ENCODE results near the gene HCAR1. TPM values are rescaled to one million over a fixed set of nuclear protein-coding genes. Genes with fewer than 3 reads are reported as not detected.
"Not testable (repeated sequence)": the region's sequence is repeated elsewhere in the genome, so short reads cannot be mapped to it uniquely, and the experiment has no call there.

HCAR1 gene
- total and polyA plus RNA-seq, 12 donors, result 0.07 to 0.34 (median 0.14) TPM; not detected in 2

DNA sequence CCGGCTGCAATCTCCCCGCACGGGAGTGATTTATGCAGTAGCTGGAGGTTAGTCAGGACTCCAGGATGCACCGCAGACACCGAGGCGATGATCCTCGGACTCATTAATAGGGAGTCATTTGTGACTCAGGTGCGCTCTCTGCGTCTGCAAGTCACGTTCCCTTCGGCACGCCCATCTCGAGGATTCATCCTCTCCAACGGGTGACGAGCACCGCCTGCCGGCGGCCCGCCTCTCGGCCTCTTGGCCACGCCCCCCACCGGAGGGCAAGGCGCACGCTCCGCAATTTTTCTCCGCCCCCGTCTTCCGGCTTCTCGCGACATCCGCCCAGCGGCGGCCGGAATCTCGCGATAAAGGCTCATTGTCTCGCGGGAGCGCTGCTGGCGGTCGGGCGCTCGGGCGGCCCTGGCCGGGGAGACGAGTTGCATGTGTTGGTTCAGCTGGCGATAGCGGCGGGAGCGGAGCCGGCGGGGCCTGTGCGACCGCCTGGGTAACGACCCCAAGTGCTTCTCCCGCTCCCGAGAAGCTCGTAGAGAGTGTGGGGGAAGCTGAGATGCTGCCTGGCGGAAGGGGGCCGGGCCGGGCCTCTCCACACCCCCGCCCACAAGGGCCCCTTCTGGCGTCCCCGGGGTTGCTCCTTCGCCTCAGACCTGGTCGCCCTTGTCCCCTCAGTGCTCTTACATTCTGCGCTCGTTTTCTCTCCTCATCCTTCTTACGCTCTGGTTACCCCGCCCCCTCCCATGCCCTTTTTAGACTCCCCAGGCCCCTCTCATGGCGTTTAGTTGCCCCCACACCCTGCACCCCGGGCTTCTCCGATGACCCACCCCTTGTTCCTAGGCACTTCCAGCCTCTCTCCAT lies 22.0 kb upstream of the HCAR1 start, which contains the start of gene DENR:
Gene DENR (plus strand): TSS at position 361 of the 855 bp plus-strand sequence. CDS start 878 bp downstream, outside the sequence.
- peaks cover 9 to 10% of the 10 kb centered on the region in 2 donors for H3K4me1 ChIP-seq (replicated peaks in 1 of 2)
- H3K4me3 ChIP-seq, result peak within 1 kb of the TSS; percentile 45 to 85 (median 62)
- H3K27ac ChIP-seq, result peak within 1 kb of the TSS in 4 of 5 donors; percentile 72 to 94 (median 76)
- no peaks in the 10 kb centered on the region for H3K27me3 ChIP-seq
- peak; percentile 98 to 99 (median 99) for DNase-seq
- WGBS, 4 donors, result 0 to 1% (median 0%) methylated on average over 36 to 73 of the region's 73 CpGs
- intact Hi-C loops (cut with DNase I), result loop anchor here in 1 of 2 donors (5.0 kb wide), 1 partner anchor 115 kb away; no protein-coding TSS in a partner anchor
- no peaks in the 10 kb centered on the region for H3K9me3 ChIP-seq (replicated peaks in 1 of 3)
- TF ChIP-seq, protein P1, sequence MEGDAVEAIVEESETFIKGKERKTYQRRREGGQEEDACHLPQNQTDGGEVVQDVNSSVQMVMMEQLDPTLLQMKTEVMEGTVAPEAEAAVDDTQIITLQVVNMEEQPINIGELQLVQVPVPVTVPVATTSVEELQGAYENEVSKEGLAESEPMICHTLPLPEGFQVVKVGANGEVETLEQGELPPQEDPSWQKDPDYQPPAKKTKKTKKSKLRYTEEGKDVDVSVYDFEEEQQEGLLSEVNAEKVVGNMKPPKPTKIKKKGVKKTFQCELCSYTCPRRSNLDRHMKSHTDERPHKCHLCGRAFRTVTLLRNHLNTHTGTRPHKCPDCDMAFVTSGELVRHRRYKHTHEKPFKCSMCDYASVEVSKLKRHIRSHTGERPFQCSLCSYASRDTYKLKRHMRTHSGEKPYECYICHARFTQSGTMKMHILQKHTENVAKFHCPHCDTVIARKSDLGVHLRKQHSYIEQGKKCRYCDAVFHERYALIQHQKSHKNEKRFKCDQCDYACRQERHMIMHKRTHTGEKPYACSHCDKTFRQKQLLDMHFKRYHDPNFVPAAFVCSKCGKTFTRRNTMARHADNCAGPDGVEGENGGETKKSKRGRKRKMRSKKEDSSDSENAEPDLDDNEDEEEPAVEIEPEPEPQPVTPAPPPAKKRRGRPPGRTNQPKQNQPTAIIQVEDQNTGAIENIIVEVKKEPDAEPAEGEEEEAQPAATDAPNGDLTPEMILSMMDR (IDR thresholded peaks at IDR 0.05), result peak; percentile 59 to 91 (median 82)
- TF ChIP-seq POLR2A (IDR thresholded peaks at IDR 0.05), result peak; percentile 77 to 81
- H3K36me3 ChIP-seq (replicated peaks in 1 of 2), result peaks cover 0 to 40% of the 10 kb centered on the region in 2 donors

DNA sequence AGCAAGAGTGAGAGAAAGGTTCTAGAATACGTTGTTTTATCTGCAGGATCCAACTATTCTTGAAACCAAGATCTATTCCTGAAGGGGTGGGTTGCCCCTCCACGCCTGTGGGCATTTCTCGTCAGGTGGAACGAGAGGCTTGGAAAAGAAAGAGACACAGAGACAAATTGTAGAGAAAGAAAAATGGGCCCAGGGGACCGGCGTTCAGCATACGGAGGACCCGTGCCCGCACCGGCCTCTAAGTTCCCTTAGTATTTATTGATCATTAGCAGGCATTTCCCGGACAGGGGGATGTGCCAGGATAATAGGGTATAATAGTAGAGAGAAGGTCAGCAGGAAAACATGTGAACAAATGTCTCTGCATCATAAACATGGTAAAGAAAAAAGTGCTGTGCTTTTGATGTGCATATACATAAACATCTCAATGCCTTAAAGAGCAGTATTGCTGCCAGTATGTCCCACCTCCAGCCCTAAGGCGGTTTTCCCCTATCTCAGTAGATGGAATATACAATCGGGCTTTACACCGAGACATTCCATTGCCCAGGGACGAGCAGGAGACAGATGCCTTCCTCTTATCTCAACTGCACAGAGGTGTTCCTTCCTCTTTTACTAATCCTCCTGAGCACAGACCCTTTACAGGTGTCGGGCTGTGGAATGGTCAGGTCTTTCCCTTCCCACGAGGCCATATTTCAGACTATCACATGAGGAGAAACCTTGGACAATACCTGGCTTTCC lies 20.3 kb upstream of the HCAR1 start:
- H3K9me3 ChIP-seq (replicated peaks in 1 of 3); DNase-seq; H3K4me3 ChIP-seq; H3K27ac ChIP-seq; H3K27me3 ChIP-seq: not testable (repeated sequence)
- Histone ChIP-seq H3K4me1 (replicated peaks in 1 of 2) (peaks cover 9 to 10% of the 10 kb centered on the region in 2 donors), H3K36me3 (replicated peaks in 1 of 2) (peaks cover 0 to 22% of the 10 kb centered on the region in 2 donors)
- intact Hi-C loops (cut with DNase I), result loop anchor here in 1 of 2 donors (5.0 kb wide), 1 partner anchor 114 kb away; no protein-coding TSS in a partner anchor
- whole genome bisulfite sequencing, 4 donors, result 74 to 80% (median 78%) methylated on average over 17 of the region's 17 CpGs

DNA sequence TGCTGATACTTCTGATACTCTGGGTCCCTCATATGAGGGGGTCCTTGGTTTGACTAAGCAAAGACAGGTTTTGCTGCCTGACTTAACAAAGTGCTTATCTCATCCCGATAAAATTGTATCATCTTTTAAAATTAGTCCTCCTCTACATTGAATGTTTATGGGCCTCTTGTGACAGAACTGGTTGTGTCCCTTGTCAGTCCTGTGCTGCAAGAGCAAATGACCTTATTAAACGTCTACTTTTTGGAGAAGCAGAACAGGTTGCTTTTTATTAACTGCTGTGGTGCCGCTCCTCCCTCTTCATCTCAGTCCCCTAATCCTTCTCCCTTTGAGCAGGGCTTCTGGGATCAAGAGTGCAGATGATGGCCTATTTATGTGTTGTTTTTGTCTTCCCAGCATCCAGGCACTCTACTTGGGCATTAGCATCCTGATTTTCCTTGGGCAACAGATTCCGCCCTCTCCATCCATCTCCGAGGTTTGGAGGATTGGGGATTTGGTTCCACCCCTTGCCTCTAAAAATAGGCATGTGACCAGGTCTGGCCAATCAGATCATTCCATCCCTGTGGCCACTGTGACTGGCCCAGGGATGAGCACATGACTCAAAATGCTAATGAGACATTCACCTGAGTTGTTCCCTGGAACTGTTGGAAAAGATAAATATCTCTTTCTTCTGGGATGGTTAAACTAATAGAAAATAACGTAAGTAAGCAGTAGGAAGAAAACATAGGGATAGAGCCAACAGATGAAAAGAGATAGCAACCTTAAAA lies 19.1 kb upstream of the HCAR1 start:
- DNase-seq, result no peak
- H3K4me1 ChIP-seq (replicated peaks in 1 of 2), result peaks cover 9 to 10% of the 10 kb centered on the region in 2 donors
- H3K27ac ChIP-seq, result no peak overlapping the region
- WGBS, 4 donors, result 67 to 77% (median 74%) methylated on average over 6 of the region's 6 CpGs
- no peak overlapping the region for H3K4me3 ChIP-seq
- intact Hi-C loops (cut with DNase I), result loop anchor here in 1 of 2 donors (5.0 kb wide), 1 partner anchor 112 kb away; no protein-coding TSS in a partner anchor
- no peak for TF ChIP-seq POLR2A (IDR thresholded peaks at IDR 0.05)
- TF ChIP-seq, protein P1 (IDR thresholded peaks at IDR 0.05), result no peak
- H3K9me3 ChIP-seq (replicated peaks in 1 of 3), result no peaks in the 10 kb centered on the region
- H3K36me3 ChIP-seq (replicated peaks in 1 of 2), result peaks cover 0 to 10% of the 10 kb centered on the region in 2 donors
- H3K27me3 ChIP-seq, result no peaks in the 10 kb centered on the region

GRCh38 chr12:122747224-122748135 lies 16.8 kb upstream of the HCAR1 start:
- Histone ChIP-seq H3K4me3 (no peak overlapping the region), H3K27me3 (no peaks in the 10 kb centered on the region), H3K36me3 (replicated peaks in 1 of 2) (no peaks in the 10 kb centered on the region), H3K4me1 (replicated peaks in 1 of 2) (peaks cover 0 to 5% of the 10 kb centered on the region in 2 donors), H3K27ac (no peak overlapping the region), H3K9me3 (replicated peaks in 1 of 3) (no peaks in the 10 kb centered on the region)
- WGBS, 4 donors, result 68 to 76% (median 70%) methylated on average over 9 of the region's 9 CpGs
- intact Hi-C loops (cut with DNase I), result no loop called here
- DNase-seq, result no peak
- TF ChIP-seq, protein P1 (IDR thresholded peaks at IDR 0.05), result no peak
- TF ChIP-seq POLR2A (IDR thresholded peaks at IDR 0.05), result no peak
